ENCODE data around the gene RAB33B. TPM values are rescaled to one million over a fixed set of nuclear protein-coding genes. Genes with fewer than 3 reads are reported as not detected.

The RAB33B gene
- 27.9 TPM for total RNA-seq

GRCh38 chr4:139454111-139455045 lies at the start of gene RAB33B:
RAB33B (plus strand) TSS chr4:139454121; CDS start chr4:139454196, 75 bp downstream.

Small RNA genes within 50 kb of the gene (small RNA-seq; reads per million reads assigned to genes)
- gene RF01225 (ENCODE audit: low replicate concordance): not detected

Other genes starting within 250 kb of the RAB33B start
- 0.94 TPM for gene MGARP, start 173.9 kb upstream of the RAB33B start, total RNA-seq
- gene NAA15, start 152.6 kb upstream of the RAB33B start, total RNA-seq: 59.5 TPM
- gene NDUFC1, start 151.6 kb upstream of the RAB33B start, total RNA-seq: 26.0 TPM
- gene SETD7, start 102.1 kb downstream of the RAB33B start, total RNA-seq: 67.6 TPM
- 4.7 TPM for gene MGST2, start 211.7 kb downstream of the RAB33B start, total RNA-seq